Uterus (tissue), 2 donors: ENCODE data around the gene MAPKAPK2.

ENCODE experiments used
- POLR2A ChIP-seq, 2 donors: fragments of 450-650 bp; IDR thresholded peaks; one replicate each; pipeline ENCODE4 v1.6.1; 2016; ENCODE audit warnings: antibody characterized with exemption in 2 of 2, mild to moderate bottlenecking in 1 of 2, moderate library complexity in 1 of 2
- TF ChIP-seq, protein P1 (sequence below), 4 experiments: fragments of 200-600 bp in 2 of 4; fragments of 450-650 bp in 2 of 4; sonication (generic) in 2 of 4; IDR thresholded peaks; one replicate each; pipeline ENCODE4 v1.5.1; 2016 to 2019; ENCODE audit warnings: antibody characterized with exemption in 4 of 4, mild to moderate bottlenecking in 2 of 4, moderate library complexity in 1 of 4

DNA sequence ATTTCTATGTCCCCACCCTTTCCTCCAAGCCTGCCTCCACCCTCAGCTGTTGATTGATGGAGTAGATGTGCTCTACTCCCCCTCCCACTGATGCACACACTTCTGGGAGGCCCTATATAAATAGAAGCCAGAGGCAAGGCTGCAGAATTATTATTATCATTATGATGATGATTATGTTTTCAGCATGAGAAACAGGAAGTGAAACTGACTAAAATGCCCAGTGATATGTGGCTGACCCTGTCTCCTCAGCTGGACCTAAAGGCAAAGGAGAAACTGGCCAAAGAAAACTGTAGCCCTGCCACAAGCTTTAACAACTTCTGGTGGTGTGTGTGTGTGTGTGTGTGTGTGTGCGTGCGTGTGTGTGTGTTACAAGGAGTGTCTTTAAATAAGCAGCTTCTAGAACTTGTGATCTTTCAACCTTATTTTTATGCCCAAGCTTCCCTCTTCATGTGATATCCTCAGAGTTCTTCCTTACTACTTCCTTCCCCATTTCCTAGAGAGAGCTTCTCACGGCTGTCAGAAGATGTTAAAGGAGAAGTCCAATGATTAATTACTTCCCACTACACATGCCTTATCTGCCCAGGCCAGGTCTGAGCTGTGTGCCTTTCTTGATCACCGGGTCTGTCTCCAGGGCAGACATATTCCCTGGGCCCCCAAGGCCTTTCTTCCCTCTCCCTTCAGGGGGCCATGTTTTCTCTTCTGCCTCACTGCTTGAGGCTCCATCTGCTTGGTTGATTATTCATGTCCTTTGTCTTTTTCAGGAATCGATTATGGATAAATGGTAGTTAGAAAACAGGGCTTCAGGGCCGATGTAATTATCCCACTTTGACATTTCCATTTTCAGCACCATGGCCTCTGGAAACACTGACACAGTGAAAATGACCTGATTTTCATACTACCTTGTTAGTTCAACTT is 11.6 kb upstream of the MAPKAPK2 start:
- TF ChIP-seq, protein P1, sequence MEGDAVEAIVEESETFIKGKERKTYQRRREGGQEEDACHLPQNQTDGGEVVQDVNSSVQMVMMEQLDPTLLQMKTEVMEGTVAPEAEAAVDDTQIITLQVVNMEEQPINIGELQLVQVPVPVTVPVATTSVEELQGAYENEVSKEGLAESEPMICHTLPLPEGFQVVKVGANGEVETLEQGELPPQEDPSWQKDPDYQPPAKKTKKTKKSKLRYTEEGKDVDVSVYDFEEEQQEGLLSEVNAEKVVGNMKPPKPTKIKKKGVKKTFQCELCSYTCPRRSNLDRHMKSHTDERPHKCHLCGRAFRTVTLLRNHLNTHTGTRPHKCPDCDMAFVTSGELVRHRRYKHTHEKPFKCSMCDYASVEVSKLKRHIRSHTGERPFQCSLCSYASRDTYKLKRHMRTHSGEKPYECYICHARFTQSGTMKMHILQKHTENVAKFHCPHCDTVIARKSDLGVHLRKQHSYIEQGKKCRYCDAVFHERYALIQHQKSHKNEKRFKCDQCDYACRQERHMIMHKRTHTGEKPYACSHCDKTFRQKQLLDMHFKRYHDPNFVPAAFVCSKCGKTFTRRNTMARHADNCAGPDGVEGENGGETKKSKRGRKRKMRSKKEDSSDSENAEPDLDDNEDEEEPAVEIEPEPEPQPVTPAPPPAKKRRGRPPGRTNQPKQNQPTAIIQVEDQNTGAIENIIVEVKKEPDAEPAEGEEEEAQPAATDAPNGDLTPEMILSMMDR (IDR thresholded peaks at IDR 0.05) = no peak
- no peak for TF ChIP-seq POLR2A (IDR thresholded peaks at IDR 0.05)
